ENCODE measurements around the gene ROBO1. TPM values are rescaled to one million over a fixed set of nuclear protein-coding genes. Genes with fewer than 3 reads are reported as not detected.

The ROBO1 gene
- total RNA-seq, 1 donor: 88.5 TPM

GRCh38 chr3:79551321-79551892, 216.4 kb downstream of the ROBO1 start:
- DNase-seq (ENCODE audit: low read depth): no peak
- no peak for TF ChIP-seq CTCF (IDR thresholded peaks at IDR 0.05; ENCODE audit: insufficient read depth, low read depth, low read length)
- no peak overlapping the region for H3K4me3 ChIP-seq (ENCODE audit: low read depth, low read length)

GRCh38 chr3:79543218-79543982, 224.4 kb downstream of the ROBO1 start:
- no peak for TF ChIP-seq CTCF (IDR thresholded peaks at IDR 0.05; ENCODE audit: insufficient read depth, low read depth, low read length)
- no peak for DNase-seq (ENCODE audit: low read depth)
- no peak overlapping the region for H3K4me3 ChIP-seq (ENCODE audit: low read depth, low read length)

GRCh38 chr3:79534727-79535126, 233.1 kb downstream of the ROBO1 start:
- no peak for DNase-seq (ENCODE audit: low read depth)
- no peak overlapping the region for H3K4me3 ChIP-seq (ENCODE audit: low read depth, low read length)
- TF ChIP-seq CTCF (IDR thresholded peaks at IDR 0.05; ENCODE audit: insufficient read depth, low read depth, low read length): no peak

GRCh38 chr3:79531566-79532295, 236.1 kb downstream of the ROBO1 start:
- no peak for DNase-seq (ENCODE audit: low read depth)
- no peak for TF ChIP-seq CTCF (IDR thresholded peaks at IDR 0.05; ENCODE audit: insufficient read depth, low read depth, low read length)
- no peak overlapping the region for H3K4me3 ChIP-seq (ENCODE audit: low read depth, low read length)

GRCh38 chr3:79521221-79521848, 246.5 kb downstream of the ROBO1 start:
- DNase-seq (ENCODE audit: low read depth): peak; percentile 32
- TF ChIP-seq CTCF (IDR thresholded peaks at IDR 0.05; ENCODE audit: insufficient read depth, low read depth, low read length): peak; percentile 57
- no peak overlapping the region for H3K4me3 ChIP-seq (ENCODE audit: low read depth, low read length)

- no peak overlapping the region for H3K4me3 ChIP-seq (ENCODE audit: low read depth, low read length)
- peak; percentile 24 for DNase-seq (ENCODE audit: low read depth)
- peak; percentile 52 for TF ChIP-seq CTCF (IDR thresholded peaks at IDR 0.05; ENCODE audit: insufficient read depth, low read depth, low read length)
These were observed 249.9 kb downstream of the ROBO1 start for GRCh38 chr3:79517766-79518413.
